GM18909 (cell line): Measurements from ENCODE around the gene GPS1.
"Not testable (repeated sequence)": the region's sequence is repeated elsewhere in the genome, so short reads cannot be mapped to it uniquely, and the experiment has no call there.

Source experiments
- ATAC-seq: cut with Tn5 transposase; IDR thresholded peaks from one replicate; pipeline ENCODE4 v1.9.1; 2021; ENCODE audit warnings: mild to moderate bottlenecking; ENCODE audit not compliant: unreplicated experiment, poor library complexity

Gene GPS1

GRCh38 chr17:82024859-82025258, 26.8 kb upstream of the GPS1 start:
- no peak for ATAC-seq

- no peak for ATAC-seq
Observed at GRCh38 chr17:82025401-82026107, 26.1 kb upstream of the GPS1 start.

- ATAC-seq: no peak
Observed at GRCh38 chr17:82028246-82028645, 23.5 kb upstream of the GPS1 start.

DNA sequence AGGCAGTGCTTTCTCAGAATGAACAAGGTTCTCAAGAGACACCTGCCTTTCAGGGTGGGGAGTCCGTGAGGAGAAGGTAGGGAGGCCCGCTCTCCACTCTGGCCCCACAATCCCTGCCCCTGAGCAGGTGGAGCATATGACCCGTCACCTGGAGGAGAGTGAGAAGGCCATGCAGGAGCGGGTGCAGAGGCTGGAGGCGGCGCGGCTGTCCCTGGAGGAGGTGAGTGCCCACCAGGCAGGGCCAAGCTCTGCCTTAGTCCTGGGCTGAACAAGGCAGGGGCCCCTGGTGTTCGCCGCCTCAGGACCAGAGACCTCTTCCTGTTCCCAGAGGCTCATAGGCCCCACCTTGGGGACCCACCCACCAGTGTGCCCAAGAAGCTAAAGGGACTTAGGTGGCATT, 22.7 kb upstream of the GPS1 start:
- ATAC-seq: no peak

- ATAC-seq: no peak
Observed at GRCh38 chr17:82029391-82029790, 22.3 kb upstream of the GPS1 start.

DNA sequence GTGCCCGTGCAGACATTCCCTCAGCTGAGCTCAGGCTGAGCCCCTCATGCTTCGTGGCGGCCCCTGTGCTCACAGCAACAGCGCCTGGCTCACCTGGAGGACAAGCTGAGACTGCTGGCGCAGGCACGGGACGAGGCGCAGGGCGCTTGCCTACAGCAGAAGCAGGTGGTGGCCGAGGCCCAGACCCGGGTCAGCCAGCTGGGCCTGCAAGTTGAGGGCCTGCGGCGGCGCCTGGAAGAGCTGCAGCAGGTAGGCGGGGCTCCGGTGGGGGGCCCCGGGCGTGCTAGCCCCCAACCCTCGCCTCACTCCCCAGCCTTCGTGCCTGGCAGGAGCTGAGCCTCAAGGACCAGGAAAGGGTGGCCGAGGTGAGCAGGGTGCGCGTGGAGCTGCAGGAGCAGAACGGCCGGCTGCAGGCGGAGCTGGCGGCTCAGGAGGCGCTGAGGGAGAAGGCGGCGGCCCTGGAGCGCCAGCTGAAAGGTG, 21.7 kb upstream of the GPS1 start:
- ATAC-seq: no peak

- peak; percentile 40 for ATAC-seq
Observed at GRCh38 chr17:82030470-82031302, 21.0 kb upstream of the GPS1 start.

- no peak for ATAC-seq
Observed at GRCh38 chr17:82031303-82031884, 20.3 kb upstream of the GPS1 start, which contains the start of gene RAC3. TSS of gene RAC3 (plus strand) at chr17:82031678. CDS start at chr17:82031762, 84 bp downstream.

- ATAC-seq: no peak
Observed at GRCh38 chr17:82031885-82032627, 19.6 kb upstream of the GPS1 start.

- no peak for ATAC-seq
Observed at GRCh38 chr17:82033359-82034085, 18.2 kb upstream of the GPS1 start.

DNA sequence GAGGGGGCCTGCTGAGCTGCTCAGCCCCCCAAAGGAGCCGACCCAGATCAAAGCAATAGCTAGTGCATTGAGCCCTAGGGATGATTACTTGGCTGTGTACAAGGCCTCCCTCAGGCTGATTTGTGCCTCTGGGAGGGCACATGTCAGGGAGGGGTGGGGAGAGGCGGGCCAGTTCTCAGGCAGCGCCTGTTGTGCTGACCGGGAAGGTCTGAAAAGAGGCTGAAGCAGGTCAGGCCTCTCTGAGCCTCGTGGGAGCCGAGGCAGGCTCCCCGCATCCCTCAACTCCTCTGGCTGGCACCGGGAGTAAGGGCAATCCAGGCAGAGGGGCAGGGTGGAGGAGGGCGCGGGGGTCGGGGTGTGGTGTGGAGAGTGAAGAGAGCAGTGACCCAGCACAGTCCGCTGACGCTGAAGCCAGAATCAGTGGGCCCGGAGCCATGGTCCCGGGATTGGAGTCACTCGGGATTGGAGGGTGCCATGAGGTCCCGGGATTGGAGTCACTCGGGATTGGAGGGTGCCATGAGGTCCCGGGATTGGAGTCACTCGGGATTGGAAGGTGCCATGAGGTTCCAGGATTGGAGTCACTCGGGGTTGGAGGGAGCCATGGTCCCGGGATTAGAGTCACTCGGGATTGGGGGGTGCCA, 17.2 kb upstream of the GPS1 start:
- no peak for ATAC-seq

GRCh38 chr17:82035488-82035887, 16.2 kb upstream of the GPS1 start:
- ATAC-seq: no peak

- no peak for ATAC-seq
Observed at GRCh38 chr17:82035956-82036633, 15.6 kb upstream of the GPS1 start.

- ATAC-seq: peak; percentile 0
Observed at GRCh38 chr17:82036634-82037091, 15.0 kb upstream of the GPS1 start.

- peak; percentile 88 for ATAC-seq
Observed at GRCh38 chr17:82037092-82037888, 14.4 kb upstream of the GPS1 start, which contains the start of gene DCXR. TSS of gene DCXR (minus strand) at chr17:82037697. CDS start at chr17:82037682, 15 bp downstream.

DNA sequence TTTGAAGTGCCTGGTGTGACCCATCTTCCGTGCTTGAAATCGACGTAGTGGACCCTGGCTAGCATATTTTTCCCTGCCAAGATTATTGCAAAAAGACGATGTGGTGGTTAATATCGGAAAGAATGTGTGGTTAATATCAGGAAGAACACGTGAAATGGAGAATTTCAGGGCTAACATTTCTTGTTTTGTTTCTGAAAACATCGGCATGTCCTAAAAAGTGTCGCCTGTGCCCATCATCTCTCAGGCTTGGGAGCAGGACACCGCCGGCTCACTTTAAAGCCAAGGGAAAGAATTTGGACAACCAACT, 13.9 kb upstream of the GPS1 start:
- ATAC-seq: no peak

DNA sequence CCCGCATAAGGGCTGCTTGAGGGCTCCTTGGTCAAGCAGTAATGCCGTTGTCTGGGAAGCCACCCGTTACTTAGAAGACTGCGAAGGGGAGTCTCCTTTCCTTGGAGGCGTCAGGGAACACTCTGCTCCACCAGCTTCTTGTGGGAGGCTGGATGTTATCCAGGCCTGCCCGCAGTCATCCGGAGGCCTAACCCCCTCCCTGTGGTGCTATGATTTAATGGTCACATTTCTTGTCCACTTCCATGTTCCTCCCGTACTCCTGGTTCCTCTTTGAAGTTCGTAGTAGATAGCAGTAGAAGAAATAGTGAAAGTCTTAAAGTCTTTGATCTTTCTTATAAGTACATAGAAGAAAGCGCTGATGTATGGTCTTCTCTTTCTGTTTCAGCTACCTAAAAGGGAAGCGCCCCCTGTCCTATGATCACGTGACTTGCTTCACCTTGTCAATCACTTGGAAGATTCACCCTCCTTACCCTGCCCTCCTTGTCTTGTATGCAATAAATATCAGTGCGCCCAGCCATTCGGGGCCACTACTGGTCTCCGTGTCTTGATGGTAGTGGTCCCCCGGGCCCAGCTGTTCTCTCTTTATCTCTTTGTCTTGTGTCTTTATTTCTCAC, 12.8 kb upstream of the GPS1 start:
- ATAC-seq: not testable (repeated sequence)
